ENCODE measurements around the gene GJC3. TPM values are rescaled to one million over a fixed set of nuclear protein-coding genes. Genes with fewer than 3 reads are reported as not detected.

The GJC3 gene
- total and polyA plus RNA-seq, 2 of the 13 experiments (the other 11 are each of a cell fraction or from before 2014, with no cell fraction given), result 0.75 to 1.4 TPM

DNA sequence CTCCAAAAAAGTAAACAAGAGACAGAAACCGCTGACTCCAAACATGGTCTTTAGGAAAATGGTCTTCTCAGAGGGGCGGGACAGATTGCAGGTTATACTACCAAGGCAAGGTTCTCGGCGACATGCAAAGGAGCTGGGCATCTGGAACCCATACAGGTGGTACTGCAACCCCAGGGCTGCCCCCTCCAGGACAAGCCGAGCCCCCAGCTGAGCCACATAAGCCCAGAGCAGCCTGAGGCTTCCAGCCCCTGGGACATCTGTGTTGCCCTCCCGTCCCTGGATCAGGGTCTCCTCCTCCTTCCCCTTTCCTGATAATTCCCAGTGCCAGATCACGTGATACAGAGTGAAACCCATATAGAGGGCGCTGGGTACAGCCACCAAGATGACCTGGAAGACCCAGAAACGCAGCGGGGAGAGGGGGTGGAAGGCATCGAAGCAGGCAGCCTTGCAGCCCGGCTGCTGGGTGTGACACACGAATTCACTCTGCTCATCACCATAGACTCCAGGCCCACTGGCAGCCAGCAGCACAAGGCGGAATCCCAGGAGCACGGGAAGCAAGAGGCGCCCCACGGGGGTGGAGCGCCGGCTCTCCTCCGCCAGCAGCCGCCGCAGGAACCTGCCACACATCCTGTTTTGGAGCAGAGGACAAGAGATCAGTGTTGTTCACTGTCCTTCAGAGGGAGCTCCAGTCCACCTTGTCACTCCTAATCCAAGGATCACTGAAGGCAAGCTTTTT is at the start of gene GJC3 (continued):
- TF ChIP-seq, protein P1, sequence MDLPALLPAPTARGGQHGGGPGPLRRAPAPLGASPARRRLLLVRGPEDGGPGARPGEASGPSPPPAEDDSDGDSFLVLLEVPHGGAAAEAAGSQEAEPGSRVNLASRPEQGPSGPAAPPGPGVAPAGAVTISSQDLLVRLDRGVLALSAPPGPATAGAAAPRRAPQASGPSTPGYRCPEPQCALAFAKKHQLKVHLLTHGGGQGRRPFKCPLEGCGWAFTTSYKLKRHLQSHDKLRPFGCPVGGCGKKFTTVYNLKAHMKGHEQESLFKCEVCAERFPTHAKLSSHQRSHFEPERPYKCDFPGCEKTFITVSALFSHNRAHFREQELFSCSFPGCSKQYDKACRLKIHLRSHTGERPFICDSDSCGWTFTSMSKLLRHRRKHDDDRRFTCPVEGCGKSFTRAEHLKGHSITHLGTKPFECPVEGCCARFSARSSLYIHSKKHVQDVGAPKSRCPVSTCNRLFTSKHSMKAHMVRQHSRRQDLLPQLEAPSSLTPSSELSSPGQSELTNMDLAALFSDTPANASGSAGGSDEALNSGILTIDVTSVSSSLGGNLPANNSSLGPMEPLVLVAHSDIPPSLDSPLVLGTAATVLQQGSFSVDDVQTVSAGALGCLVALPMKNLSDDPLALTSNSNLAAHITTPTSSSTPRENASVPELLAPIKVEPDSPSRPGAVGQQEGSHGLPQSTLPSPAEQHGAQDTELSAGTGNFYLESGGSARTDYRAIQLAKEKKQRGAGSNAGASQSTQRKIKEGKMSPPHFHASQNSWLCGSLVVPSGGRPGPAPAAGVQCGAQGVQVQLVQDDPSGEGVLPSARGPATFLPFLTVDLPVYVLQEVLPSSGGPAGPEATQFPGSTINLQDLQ (CRISPR knock-in tag; IDR thresholded peaks at IDR 0.05), result no peak
- TF ChIP-seq TBX3 (IDR thresholded peaks at IDR 0.05; ENCODE audit: borderline replicate concordance), result 0 out of 2 replicates have a peak, but pooled peaks have one; percentile 14
- TF ChIP-seq ZNF772 (CRISPR knock-in tag; IDR thresholded peaks at IDR 0.05), result 0 out of 2 replicates have a peak, but pooled peaks have one; percentile 20
- TF ChIP-seq SNAPC2 (CRISPR knock-in tag; IDR thresholded peaks at IDR 0.05), result 0 out of 2 replicates have a peak, but pooled peaks have one; percentile 33
- no peak for TF ChIP-seq RARA (CRISPR knock-in tag; IDR thresholded peaks at IDR 0.05)
- TF ChIP-seq SALL2 (CRISPR knock-in tag; IDR thresholded peaks at IDR 0.05), result 0 out of 2 replicates have a peak, but pooled peaks have one; percentile 30
- TF ChIP-seq KLF15 (CRISPR knock-in tag; IDR thresholded peaks at IDR 0.05; ENCODE audit: borderline replicate concordance), result no peak
- peak; percentile 63; the same call in 1 of the 2 replicates for TF ChIP-seq GABPB1 (CRISPR knock-in tag; IDR thresholded peaks at IDR 0.05)
- TF ChIP-seq ZBTB1 (CRISPR knock-in tag; IDR thresholded peaks at IDR 0.05; ENCODE audit: borderline replicate concordance), result no peak
- peak; percentile 91 for TF ChIP-seq RAD51 (IDR thresholded peaks at IDR 0.05; ENCODE audit: borderline replicate concordance)
- TF ChIP-seq ZNF331 (CRISPR knock-in tag; IDR thresholded peaks at IDR 0.05), result 0 out of 2 replicates have a peak, but pooled peaks have one; percentile 8
- no peak for TF ChIP-seq ZNF749 (CRISPR knock-in tag; IDR thresholded peaks at IDR 0.05; ENCODE audit: borderline replicate concordance)
- no peak for TF ChIP-seq MAZ (IDR thresholded peaks at IDR 0.05; ENCODE audit: borderline replicate concordance, low read depth, low read length)
- TF ChIP-seq MAZ (CRISPR knock-in tag; IDR thresholded peaks at IDR 0.05; ENCODE audit: low read depth), result 0 out of 2 replicates have a peak, but pooled peaks have one; percentile 27
- TF ChIP-seq GABPA (IDR thresholded peaks at IDR 0.05; ENCODE audit: low read depth, low read length), result no peak
- peak; percentile 48 for TF ChIP-seq GABPA (CRISPR knock-in tag; IDR thresholded peaks at IDR 0.05; ENCODE audit: low read depth)
- 0 out of 2 replicates have a peak, but pooled peaks have one; percentile 15 for TF ChIP-seq ZNF572 (CRISPR knock-in tag; IDR thresholded peaks at IDR 0.05)
- TF ChIP-seq ZNF563 (CRISPR knock-in tag; IDR thresholded peaks at IDR 0.05), result no peak
- no peak for TF ChIP-seq ZSCAN12 (CRISPR knock-in tag; IDR thresholded peaks at IDR 0.05)
- peak; percentile 67 for TF ChIP-seq USF2 (IDR thresholded peaks at IDR 0.05; ENCODE audit: low read depth, low read length)
- TF ChIP-seq USF2 (CRISPR knock-in tag; IDR thresholded peaks at IDR 0.05; ENCODE audit: borderline replicate concordance), result peak; percentile 84; the same call in 1 of the 2 replicates
- TF ChIP-seq ZNF326 (CRISPR knock-in tag; IDR thresholded peaks at IDR 0.05; ENCODE audit: borderline replicate concordance), result no peak
- no peak for TF ChIP-seq MED8 (CRISPR knock-in tag; IDR thresholded peaks at IDR 0.05; ENCODE audit: insufficient replicate concordance)
- 0 out of 2 replicates have a peak, but pooled peaks have one; percentile 72 for TF ChIP-seq ZNF891 (CRISPR knock-in tag; IDR thresholded peaks at IDR 0.05)
- no peak for TF ChIP-seq ZNF558 (CRISPR knock-in tag; IDR thresholded peaks at IDR 0.05; ENCODE audit: borderline replicate concordance)

Data from HepG2 (cell line).